Middle frontal gyrus (tissue), 1 donor: ENCODE measurements around the gene KRTAP10-10.
"Not testable (repeated sequence)": the region's sequence is repeated elsewhere in the genome, so short reads cannot be mapped to it uniquely, and the experiment has no call there.

Experiments
- DNase-seq: peaks from one replicate; pipeline ENCODE4 v3.0.0-alpha.2; 2015; ENCODE audit warnings: low spot score; ENCODE audit errors: extremely low spot score

KRTAP10-10 gene

GRCh38 chr21:44650265-44650972 is 13.3 kb downstream of the KRTAP10-10 start:
- DNase-seq: no peak

- DNase-seq: no peak
Measured at GRCh38 chr21:44650973-44651675, 14.0 kb downstream of the KRTAP10-10 start.

- DNase-seq: no peak
Measured at GRCh38 chr21:44653123-44653522, 16.0 kb downstream of the KRTAP10-10 start.

GRCh38 chr21:44653656-44654575 is 16.8 kb downstream of the KRTAP10-10 start:
- no peak for DNase-seq

GRCh38 chr21:44654576-44655175 is 17.5 kb downstream of the KRTAP10-10 start, which contains the start of gene KRTAP12-4:
Gene KRTAP12-4, minus strand, starts transcription at chr21:44654659. Its CDS starts 45 bp downstream, at chr21:44654614.
- no peak for DNase-seq

GRCh38 chr21:44656868-44657267 is 19.7 kb downstream of the KRTAP10-10 start:
- no peak for DNase-seq

GRCh38 chr21:44657635-44658540 is 20.7 kb downstream of the KRTAP10-10 start, which contains the start of gene KRTAP12-3:
Gene KRTAP12-3, plus strand, starts transcription at chr21:44657932. Its CDS starts 48 bp downstream, at chr21:44657980.
- no peak for DNase-seq

GRCh38 chr21:44658541-44658910 is 21.4 kb downstream of the KRTAP10-10 start:
- no peak for DNase-seq

- DNase-seq: no peak
Measured at GRCh38 chr21:44658913-44659595, 21.9 kb downstream of the KRTAP10-10 start.

- DNase-seq: not testable (repeated sequence)
Measured at GRCh38 chr21:44661567-44661966, 24.4 kb downstream of the KRTAP10-10 start.

- DNase-seq: no peak
Measured at GRCh38 chr21:44664691-44665090, 27.5 kb downstream of the KRTAP10-10 start.

- DNase-seq: no peak
Measured at GRCh38 chr21:44666401-44667320, 29.5 kb downstream of the KRTAP10-10 start, which contains the start of gene KRTAP12-2. Gene KRTAP12-2, minus strand, starts transcription at chr21:44666927. Its CDS starts 41 bp downstream, at chr21:44666886.

GRCh38 chr21:44667612-44668011 is 30.5 kb downstream of the KRTAP10-10 start:
- DNase-seq: no peak

- DNase-seq: no peak
Measured at GRCh38 chr21:44670642-44671432, 33.7 kb downstream of the KRTAP10-10 start.

- DNase-seq: no peak
Measured at GRCh38 chr21:44671911-44672310, 34.8 kb downstream of the KRTAP10-10 start.

- no peak for DNase-seq
Measured at GRCh38 chr21:44677881-44678280, 40.7 kb downstream of the KRTAP10-10 start.

GRCh38 chr21:44681152-44681551 is 44.0 kb downstream of the KRTAP10-10 start:
- DNase-seq: no peak
